ENCODE results near the gene CTCFL. TPM values are rescaled to one million over a fixed set of nuclear protein-coding genes. Genes with fewer than 3 reads are reported as not detected.
A peak's percentile ranks its signal among the peaks of the same experiment; 100 is the strongest.

CTCFL gene
- total RNA-seq, 4 donors from 2014 or later, result not detected

DNA sequence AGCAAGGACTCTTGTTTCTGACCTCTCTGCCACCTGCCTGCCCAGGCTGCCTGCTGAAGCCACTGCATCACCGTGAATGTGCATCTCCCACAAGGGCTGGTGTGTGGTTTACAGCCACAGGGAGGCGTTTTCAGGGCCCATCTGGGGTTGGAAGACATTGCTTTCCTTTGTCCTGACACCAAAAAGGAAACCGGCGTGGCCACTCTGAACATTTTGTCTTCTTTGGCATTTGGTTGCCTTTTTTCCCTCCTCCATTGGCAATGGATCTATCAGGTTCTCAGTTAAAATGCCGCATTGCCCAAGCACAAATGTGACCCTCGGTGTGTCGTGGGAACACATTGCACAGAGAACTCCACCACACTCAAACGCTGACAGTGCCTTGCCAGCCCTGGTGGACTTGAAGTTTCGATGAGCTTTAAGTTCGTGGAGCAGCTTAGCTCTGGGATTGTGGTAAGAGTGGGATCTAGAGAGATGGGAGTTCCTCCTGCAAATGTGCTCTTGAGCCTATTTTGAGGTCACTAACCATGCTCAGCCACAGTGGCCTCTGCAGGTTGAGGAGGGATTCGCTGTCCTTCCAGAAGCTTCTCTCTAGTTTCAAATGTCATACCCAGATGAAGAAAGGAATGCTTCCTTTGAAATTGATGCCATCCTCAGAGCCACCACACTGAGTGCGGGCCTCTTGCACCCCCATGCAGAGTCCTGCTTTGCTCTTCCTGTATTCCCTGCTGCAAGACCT lies 21.2 kb upstream of the CTCFL start:
- H3K36me3 ChIP-seq, result no peaks in the 10 kb centered on the region
- H3K9me3 ChIP-seq, result no peaks in the 10 kb centered on the region
- TF ChIP-seq, protein P1, sequence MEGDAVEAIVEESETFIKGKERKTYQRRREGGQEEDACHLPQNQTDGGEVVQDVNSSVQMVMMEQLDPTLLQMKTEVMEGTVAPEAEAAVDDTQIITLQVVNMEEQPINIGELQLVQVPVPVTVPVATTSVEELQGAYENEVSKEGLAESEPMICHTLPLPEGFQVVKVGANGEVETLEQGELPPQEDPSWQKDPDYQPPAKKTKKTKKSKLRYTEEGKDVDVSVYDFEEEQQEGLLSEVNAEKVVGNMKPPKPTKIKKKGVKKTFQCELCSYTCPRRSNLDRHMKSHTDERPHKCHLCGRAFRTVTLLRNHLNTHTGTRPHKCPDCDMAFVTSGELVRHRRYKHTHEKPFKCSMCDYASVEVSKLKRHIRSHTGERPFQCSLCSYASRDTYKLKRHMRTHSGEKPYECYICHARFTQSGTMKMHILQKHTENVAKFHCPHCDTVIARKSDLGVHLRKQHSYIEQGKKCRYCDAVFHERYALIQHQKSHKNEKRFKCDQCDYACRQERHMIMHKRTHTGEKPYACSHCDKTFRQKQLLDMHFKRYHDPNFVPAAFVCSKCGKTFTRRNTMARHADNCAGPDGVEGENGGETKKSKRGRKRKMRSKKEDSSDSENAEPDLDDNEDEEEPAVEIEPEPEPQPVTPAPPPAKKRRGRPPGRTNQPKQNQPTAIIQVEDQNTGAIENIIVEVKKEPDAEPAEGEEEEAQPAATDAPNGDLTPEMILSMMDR (IDR thresholded peaks at IDR 0.05), result no peak
- no peak for TF ChIP-seq POLR2A (IDR thresholded peaks at IDR 0.05)
- peaks cover 0 to 7% (median 0%) of the 10 kb centered on the region in 4 donors for H3K4me1 ChIP-seq
- H3K27me3 ChIP-seq, result peaks cover 0 to 16% of the 10 kb centered on the region in 2 donors
- 84 to 88% methylated on average over 11 to 12 of the region's 12 CpGs for WGBS, 2 donors
- DNase-seq (ENCODE audit: low spot score in 2 of 2), result no peak
- peak overlapping the region in 1 of 4 donors; percentile 30 for H3K27ac ChIP-seq
- no peak overlapping the region for H3K4me3 ChIP-seq

DNA sequence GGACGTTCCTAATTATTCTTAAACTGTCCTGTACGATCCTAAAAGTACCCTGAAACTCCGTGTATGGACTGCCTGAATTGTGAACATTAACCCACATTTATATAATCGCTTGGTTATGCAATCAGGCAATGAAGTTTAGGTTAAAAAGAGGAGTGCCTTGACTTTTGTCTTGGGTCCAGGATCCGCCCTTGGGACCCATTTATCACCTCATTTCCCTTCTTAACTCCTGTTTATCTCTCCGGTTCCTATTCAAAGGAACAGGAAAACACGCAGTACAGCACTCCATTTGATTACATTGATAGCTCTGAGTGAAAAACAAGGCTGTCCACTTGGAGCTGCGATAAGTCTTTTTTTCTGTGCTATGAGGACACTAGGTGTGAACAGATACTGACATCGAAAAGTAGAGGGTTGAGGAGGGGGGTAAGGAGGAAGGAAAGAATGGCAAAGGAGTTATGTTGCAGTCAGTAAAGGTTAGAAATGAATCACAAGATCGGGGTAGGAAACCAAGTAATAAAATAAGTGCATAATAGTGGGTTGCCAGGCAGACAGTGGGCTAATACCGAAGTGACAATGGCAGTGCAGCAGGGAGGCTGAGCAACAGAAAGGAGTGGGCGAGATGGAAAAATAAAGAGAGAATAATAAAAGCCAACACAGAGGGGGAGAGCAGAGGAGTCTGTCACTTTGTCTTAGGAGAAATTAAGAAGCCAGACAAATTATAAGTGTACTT lies 20.1 kb upstream of the CTCFL start:
- peaks cover 0 to 12% of the 10 kb centered on the region in 2 donors for H3K27me3 ChIP-seq
- no peaks in the 10 kb centered on the region for H3K9me3 ChIP-seq
- peaks cover 0 to 7% (median 0%) of the 10 kb centered on the region in 4 donors for H3K4me1 ChIP-seq
- 54 to 55% methylated on average over 12 of the region's 12 CpGs for WGBS, 2 donors
- no peak overlapping the region for H3K4me3 ChIP-seq
- H3K27ac ChIP-seq, result peak overlapping the region in 2 of 4 donors; percentile 16 to 30
- no peak for DNase-seq (ENCODE audit: low spot score in 2 of 2)
- TF ChIP-seq, protein P1 (IDR thresholded peaks at IDR 0.05), result no peak
- peak in 1 of 2 donors; percentile 29 for TF ChIP-seq EP300 (IDR thresholded peaks at IDR 0.05)
- no peaks in the 10 kb centered on the region for H3K36me3 ChIP-seq

DNA sequence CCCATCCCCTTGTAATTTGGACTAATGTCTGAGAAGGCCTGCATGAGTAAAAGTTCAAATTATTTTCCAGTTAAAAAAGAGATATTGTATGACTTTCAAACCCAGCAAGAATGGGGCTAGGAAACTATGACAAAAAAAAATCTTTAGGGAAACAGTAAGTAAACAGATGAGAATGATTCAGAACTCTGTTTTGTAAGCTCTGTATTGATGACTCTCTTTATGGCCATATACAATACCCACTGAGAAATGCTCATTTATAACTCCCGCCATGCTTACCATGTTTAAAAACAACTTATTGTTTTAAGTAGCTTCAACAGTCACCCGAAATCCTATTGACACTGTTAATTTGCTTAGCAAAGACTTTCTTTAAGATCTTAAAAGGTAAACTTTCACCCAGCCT lies 18.8 kb upstream of the CTCFL start:
- H3K27me3 ChIP-seq, result peaks cover 0 to 9% of the 10 kb centered on the region in 2 donors
- peaks cover 0 to 7% (median 0%) of the 10 kb centered on the region in 4 donors for H3K9me3 ChIP-seq
- DNase-seq (ENCODE audit: low spot score in 2 of 2), result no peak
- TF ChIP-seq POLR2A (IDR thresholded peaks at IDR 0.05) (no peak), EP300 (IDR thresholded peaks at IDR 0.05) (no peak)
- TF ChIP-seq, protein P1 (IDR thresholded peaks at IDR 0.05), result no peak
- peaks cover 0 to 7% (median 0%) of the 10 kb centered on the region in 4 donors for H3K4me1 ChIP-seq
- WGBS, 2 donors, result 49 to 67% methylated on average over 2 of the region's 2 CpGs
- H3K4me3 ChIP-seq, result no peak overlapping the region
- H3K36me3 ChIP-seq, result no peaks in the 10 kb centered on the region
- no peak overlapping the region for H3K27ac ChIP-seq

DNA sequence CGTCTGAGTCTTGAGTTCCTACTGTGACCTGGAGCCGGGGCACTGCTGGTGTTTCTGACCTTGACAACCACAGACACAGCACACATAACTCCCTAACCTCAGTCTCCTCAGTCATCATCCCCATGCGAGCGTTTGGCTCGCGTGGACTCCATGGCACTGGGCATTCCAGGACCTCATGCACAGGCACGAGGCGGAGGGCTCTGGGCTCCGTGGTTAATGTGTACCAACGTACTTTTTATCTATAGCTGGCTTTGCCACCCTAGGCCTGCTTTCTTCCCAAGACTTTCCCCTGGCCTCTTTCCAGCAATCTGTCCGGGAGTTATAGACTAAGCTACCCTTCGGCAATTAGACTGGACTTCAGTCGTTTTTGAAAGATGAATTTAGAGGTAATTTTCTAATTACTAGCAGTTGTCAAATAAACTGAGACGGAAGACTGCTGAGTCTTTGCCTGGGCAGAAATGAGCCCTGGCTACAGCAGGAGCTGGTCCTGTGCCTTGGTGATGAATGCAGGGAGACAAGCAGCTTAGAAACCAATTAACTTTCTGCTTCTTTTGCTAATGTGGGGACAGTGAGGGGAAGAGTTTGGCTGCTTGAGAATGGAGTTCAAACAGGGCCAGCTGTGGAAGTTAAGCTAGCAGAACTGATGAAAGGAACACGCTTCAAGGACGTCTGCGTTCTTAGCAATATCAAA lies 16.1 kb upstream of the CTCFL start:
- Histone ChIP-seq H3K27me3 (peaks cover 0 to 5% of the 10 kb centered on the region in 2 donors), H3K36me3 (no peaks in the 10 kb centered on the region), H3K4me3 (no peak overlapping the region), H3K9me3 (peaks cover 0 to 30% (median 0%) of the 10 kb centered on the region in 4 donors), H3K4me1 (peaks cover 0 to 7% (median 0%) of the 10 kb centered on the region in 4 donors), H3K27ac (no peak overlapping the region)
- 73 to 76% methylated on average over 17 of the region's 17 CpGs for WGBS, 2 donors
- no peak for DNase-seq (ENCODE audit: low spot score in 2 of 2)
- TF ChIP-seq POLR2A (IDR thresholded peaks at IDR 0.05) (no peak), EP300 (IDR thresholded peaks at IDR 0.05) (no peak)
- TF ChIP-seq, protein P1 (IDR thresholded peaks at IDR 0.05), result no peak
